NCI-H2227 (cell line): ENCODE data around the gene ABCA5.

Experiments used
- DNase-seq: peaks from one replicate; lab custom pipeline; 2025; ENCODE audit not compliant: unreplicated experiment; lab: John Stamatoyannopoulos, UW

Gene ABCA5

GRCh38 chr17:69269131-69269998, 57.6 kb downstream of the ABCA5 start:
- DNase-seq: no peak

GRCh38 chr17:69268543-69269014, 58.4 kb downstream of the ABCA5 start:
- no peak for DNase-seq

- no peak for DNase-seq
Measured at GRCh38 chr17:69267219-69267618, 59.7 kb downstream of the ABCA5 start.

- DNase-seq: no peak
Measured at GRCh38 chr17:69265873-69266272, 61.1 kb downstream of the ABCA5 start.

- DNase-seq: no peak
Measured at GRCh38 chr17:69254187-69254586, 72.7 kb downstream of the ABCA5 start.

- no peak for DNase-seq
Measured at GRCh38 chr17:69250641-69251040, 76.3 kb downstream of the ABCA5 start.

GRCh38 chr17:69246726-69247375, 80.1 kb downstream of the ABCA5 start:
- peak; percentile 39 for DNase-seq

GRCh38 chr17:69246202-69246601, 80.7 kb downstream of the ABCA5 start:
- DNase-seq: no peak

- DNase-seq: no peak
Measured at GRCh38 chr17:69245617-69246016, 81.3 kb downstream of the ABCA5 start.

- DNase-seq: no peak
Measured at GRCh38 chr17:69239611-69240600, 87.0 kb downstream of the ABCA5 start.

GRCh38 chr17:69236946-69237345, 90.0 kb downstream of the ABCA5 start:
- DNase-seq: no peak

- DNase-seq: no peak
Measured at GRCh38 chr17:69236464-69236863, 90.5 kb downstream of the ABCA5 start.

- peak; percentile 49 for DNase-seq
Measured at GRCh38 chr17:69235338-69236058, 91.4 kb downstream of the ABCA5 start.

GRCh38 chr17:69232650-69233049, 94.3 kb downstream of the ABCA5 start:
- no peak for DNase-seq

- no peak for DNase-seq
Measured at GRCh38 chr17:69231521-69231920, 95.4 kb downstream of the ABCA5 start.

- DNase-seq: no peak
Measured at GRCh38 chr17:69230939-69231338, 96.0 kb downstream of the ABCA5 start.

GRCh38 chr17:69228576-69228975, 98.4 kb downstream of the ABCA5 start, which contains the start of gene ABCA10:
TSS of gene ABCA10 (minus strand) at chr17:69228824. CDS start at chr17:69225358, 3,466 bp downstream.
- DNase-seq: no peak

GRCh38 chr17:69228018-69228417, 98.9 kb downstream of the ABCA5 start:
- DNase-seq: no peak

GRCh38 chr17:69227541-69227940, 99.4 kb downstream of the ABCA5 start:
- DNase-seq: no peak

- no peak for DNase-seq
Measured at GRCh38 chr17:69223809-69224208, 103.1 kb downstream of the ABCA5 start.
